ENCODE data around the gene TAGAP.

- TF ChIP-seq CTCF (IDR thresholded peaks at IDR 0.05; ENCODE audit: low read length) (peak; percentile 2; the same call in 1 of the 2 replicates), EZH2 (IDR thresholded peaks at IDR 0.05; ENCODE audit: borderline replicate concordance, low read length) (no peak)
These were observed 2.0 kb downstream of the TAGAP start for GRCh38 chr6:159042826-159043181.

Data from OCI-LY1 (cell line).